ENCODE measurements around the gene KLHL17.
A peak's percentile ranks its signal among the peaks of the same experiment; 100 is the strongest.
"Not testable (repeated sequence)": the region's sequence is repeated elsewhere in the genome, so short reads cannot be mapped to it uniquely, and the experiment has no call there.

KLHL17 gene

GRCh38 chr1:1011396-1011949 lies 51.1 kb downstream of the KLHL17 start:
- no peak for FAIRE-seq
- DNase-seq (ENCODE audit: extremely low spot score, insufficient read length, low read depth): no peak

- DNase-seq (ENCODE audit: extremely low spot score, insufficient read length, low read depth); FAIRE-seq: not testable (repeated sequence)
Measured at GRCh38 chr1:1012736-1013104, 52.3 kb downstream of the KLHL17 start.

- DNase-seq (ENCODE audit: extremely low spot score, insufficient read length, low read depth) (no peak), FAIRE-seq (peak; percentile 93)
Measured at GRCh38 chr1:1013105-1013921, 52.9 kb downstream of the KLHL17 start, which contains the start of gene ISG15. TSS of gene ISG15 (plus strand) at chr1:1013497. CDS start at chr1:1013574, 77 bp downstream.

GRCh38 chr1:1013922-1014648 lies 53.7 kb downstream of the KLHL17 start:
- FAIRE-seq (peak; percentile 33), DNase-seq (ENCODE audit: extremely low spot score, insufficient read length, low read depth) (no peak)

- no peak for FAIRE-seq
- DNase-seq (ENCODE audit: extremely low spot score, insufficient read length, low read depth): no peak
Measured at GRCh38 chr1:1014799-1015681, 54.7 kb downstream of the KLHL17 start.
